HG03095 (cell line): ENCODE results near the gene LANCL2.

ENCODE experiments used
- ATAC-seq: cut with Tn5 transposase; IDR thresholded peaks from one replicate; pipeline ENCODE4 v1.9.1; 2021; ENCODE audit warnings: moderate library complexity; ENCODE audit not compliant: unreplicated experiment

The LANCL2 gene

GRCh38 chr7:55436457-55436856 is 71.3 kb downstream of the LANCL2 start:
- ATAC-seq: no peak

GRCh38 chr7:55437375-55437774 is 72.2 kb downstream of the LANCL2 start:
- ATAC-seq: no peak

- ATAC-seq: no peak
Observed at GRCh38 chr7:55438085-55438756, 73.1 kb downstream of the LANCL2 start.

- ATAC-seq: no peak
Observed at GRCh38 chr7:55438757-55439525, 73.8 kb downstream of the LANCL2 start.

- ATAC-seq: no peak
Observed at GRCh38 chr7:55439627-55440026, 74.5 kb downstream of the LANCL2 start.

- ATAC-seq: no peak
Observed at GRCh38 chr7:55440040-55440690, 75.0 kb downstream of the LANCL2 start.

- no peak for ATAC-seq
Observed at GRCh38 chr7:55441002-55441401, 75.9 kb downstream of the LANCL2 start.

GRCh38 chr7:55441774-55442522 is 76.8 kb downstream of the LANCL2 start:
- no peak for ATAC-seq

GRCh38 chr7:55444786-55445185 is 79.6 kb downstream of the LANCL2 start:
- ATAC-seq: no peak

GRCh38 chr7:55448526-55448925 is 83.4 kb downstream of the LANCL2 start:
- no peak for ATAC-seq

- no peak for ATAC-seq
Observed at GRCh38 chr7:55449205-55449991, 84.3 kb downstream of the LANCL2 start.

GRCh38 chr7:55449992-55450535 is 84.9 kb downstream of the LANCL2 start:
- no peak for ATAC-seq

GRCh38 chr7:55452971-55453370 is 87.8 kb downstream of the LANCL2 start:
- ATAC-seq: no peak

- no peak for ATAC-seq
Observed at GRCh38 chr7:55457801-55458200, 92.7 kb downstream of the LANCL2 start.

GRCh38 chr7:55458351-55458750 is 93.2 kb downstream of the LANCL2 start:
- no peak for ATAC-seq

GRCh38 chr7:55463686-55464262 is 98.6 kb downstream of the LANCL2 start:
- no peak for ATAC-seq

- ATAC-seq: no peak
Observed at GRCh38 chr7:55464422-55464821, 99.3 kb downstream of the LANCL2 start.

GRCh38 chr7:55465691-55466090 is 100.6 kb downstream of the LANCL2 start:
- no peak for ATAC-seq

GRCh38 chr7:55467047-55467593 is 102.0 kb downstream of the LANCL2 start:
- no peak for ATAC-seq

GRCh38 chr7:55468495-55468894 is 103.4 kb downstream of the LANCL2 start:
- no peak for ATAC-seq
